Activated CD4-positive, CD25-positive, alpha-beta regulatory T cell (primary cell): ENCODE data around the gene CHST11.

Source experiments
- DNase-seq, 4 experiments: peaks; one replicate each; lab custom pipeline; 2025; lab: John Stamatoyannopoulos, UW

Gene CHST11

DNA sequence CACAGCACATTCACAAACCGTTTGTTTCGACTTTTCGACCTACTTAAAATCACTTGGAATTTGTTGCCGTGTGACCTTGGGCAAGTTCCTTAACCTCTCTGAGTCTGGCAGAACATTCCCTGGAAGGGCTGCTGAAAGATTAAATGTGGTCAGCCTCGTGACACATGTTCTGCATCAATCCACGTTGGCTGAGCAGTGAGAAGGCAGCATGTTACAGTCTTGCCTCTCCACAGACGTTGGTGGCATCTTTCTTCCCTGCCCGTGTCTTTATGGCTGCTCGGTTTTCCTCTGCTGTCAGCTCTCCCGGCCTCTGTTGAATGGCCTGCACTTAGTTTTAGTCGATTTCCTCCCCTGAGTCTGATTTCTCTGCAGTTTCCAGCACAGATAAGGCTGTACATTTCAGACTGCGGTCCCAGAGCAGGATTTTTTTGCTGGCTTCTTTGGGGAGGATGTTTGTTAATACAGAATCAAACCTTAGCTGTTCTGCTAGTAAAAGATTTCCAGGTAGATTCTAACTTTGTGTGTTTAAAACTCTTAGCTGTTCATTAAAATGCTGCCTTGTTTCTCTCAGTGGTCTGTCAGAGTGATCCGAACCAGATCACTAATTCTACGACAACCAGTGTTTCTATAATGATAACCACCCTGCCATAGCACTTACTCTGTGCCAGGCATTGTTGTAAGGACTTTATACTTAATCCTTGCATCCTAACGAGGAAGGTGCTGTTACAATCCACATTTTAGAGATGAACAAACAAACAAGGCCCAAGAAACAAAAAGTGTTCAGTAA is 217.1 kb downstream of the CHST11 start:
- no peak for DNase-seq

DNA sequence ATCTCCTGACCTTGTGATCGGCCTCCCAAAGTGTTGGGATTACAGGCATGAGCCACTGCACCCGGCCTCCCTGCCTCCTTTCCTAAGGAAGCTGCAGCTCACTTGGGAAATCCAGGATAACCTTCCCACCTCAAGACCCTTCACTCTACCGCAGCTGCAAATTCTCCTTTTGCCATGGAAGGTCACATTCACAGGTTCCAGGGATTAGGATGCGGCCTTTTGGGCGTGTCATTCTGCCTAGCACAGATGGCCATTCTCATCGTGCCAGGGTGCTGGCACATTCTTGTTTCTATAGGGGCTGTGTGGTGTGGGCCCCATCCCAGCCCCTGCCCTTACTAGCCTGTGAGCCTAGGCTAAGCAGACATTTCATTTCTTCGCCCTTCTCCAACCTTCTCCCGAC is 219.9 kb downstream of the CHST11 start:
- no peak for DNase-seq

DNA sequence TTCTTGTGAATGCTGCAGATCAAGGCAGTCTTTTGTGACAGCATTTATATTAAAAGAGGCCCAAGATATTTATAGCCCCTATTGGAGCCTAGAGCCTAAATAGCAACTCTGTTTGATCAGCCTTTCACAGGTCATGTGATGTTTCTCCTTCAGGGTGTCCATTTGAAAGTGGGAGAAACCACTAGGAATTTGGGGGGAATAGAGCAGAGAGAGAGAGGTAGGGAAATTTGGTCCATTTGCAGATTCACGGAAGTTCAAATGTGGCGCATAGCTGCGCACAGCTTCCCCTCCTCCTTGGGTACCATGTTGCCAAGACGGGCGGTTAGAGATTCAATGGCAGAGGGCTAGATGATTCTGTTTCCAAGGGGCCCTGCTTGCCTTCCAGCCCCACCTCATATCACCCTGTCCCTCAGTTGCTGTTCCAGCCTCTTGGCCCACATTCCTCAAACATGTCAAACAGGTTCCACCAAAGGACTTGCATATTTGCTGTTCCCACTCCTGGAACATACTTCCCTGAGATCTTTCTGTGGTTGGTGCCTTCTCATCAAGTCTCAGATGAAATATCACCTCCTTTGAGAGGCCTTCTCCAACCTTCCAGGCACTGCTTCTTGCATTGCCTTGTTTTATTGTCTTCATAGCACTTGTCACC is 220.8 kb downstream of the CHST11 start:
- no peak for DNase-seq

DNA sequence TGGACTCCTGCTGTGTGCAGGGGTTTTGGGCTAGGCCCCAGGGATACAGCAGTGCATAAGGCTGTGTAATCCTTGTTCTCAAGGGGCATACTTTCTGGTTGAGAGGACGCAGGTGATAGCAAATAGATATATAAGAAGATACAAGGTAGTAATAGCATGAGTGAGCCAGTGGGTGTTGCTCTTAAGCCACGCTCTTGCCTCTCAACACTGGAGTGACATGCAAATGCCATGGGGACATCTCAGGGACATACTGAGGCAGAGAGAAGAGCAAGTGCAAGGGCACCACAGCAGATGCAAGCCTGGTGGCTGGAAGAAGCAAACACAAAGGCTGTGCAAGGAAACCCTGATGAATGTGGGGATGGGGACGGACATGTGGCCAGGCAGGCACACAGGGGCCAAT is 223.3 kb downstream of the CHST11 start:
- DNase-seq, result peak in 1 of 4 experiments; percentile 3

DNA sequence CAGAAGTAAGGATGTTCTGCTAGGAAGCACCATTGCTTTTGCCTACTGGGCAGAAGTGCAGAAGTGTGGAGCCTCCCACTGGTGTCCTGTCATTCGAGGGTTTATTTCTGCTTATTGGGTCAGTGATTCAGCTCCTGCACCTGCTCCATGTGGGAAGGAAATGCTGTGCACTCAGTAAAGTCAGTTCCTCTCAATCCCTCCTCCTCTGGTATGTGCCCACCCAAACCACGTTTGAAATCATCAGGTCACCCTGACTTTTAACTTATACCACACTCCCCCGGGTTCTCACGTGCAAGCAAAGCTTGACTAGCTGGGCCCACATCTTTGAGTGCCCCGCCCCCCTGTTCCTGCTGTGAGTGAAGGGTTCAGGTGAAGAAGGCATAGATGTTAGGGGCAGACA is 223.7 kb downstream of the CHST11 start:
- no peak for DNase-seq

DNA sequence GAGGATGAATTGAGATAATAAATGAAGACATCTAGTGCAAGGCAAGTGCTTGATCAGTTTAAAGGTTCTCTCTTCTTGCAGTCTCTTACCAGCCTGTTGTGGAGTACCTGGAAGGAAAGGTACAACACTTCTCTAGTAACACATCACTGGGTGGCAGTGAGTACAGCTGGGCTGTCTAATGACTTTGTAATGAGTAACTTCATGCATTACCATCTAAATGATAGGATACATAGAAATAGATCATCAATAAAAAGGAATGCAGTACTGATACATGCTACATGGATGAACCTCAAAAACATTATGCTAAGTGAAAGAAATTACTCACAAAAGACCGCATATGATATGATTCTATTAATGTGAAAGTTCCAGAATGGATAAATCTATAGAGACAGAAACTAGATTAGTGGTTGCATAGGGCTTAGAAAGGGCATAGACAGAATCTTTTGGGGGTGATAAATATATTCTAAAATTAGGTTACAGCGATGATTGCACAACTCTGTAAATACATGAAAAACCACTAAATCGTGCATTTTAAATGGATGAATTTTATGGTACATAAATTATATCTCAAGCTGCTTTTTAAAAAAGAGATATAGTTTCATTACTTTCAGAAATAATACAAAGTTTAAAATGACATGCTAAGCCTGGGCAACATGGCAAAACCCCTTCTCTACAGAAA is 224.4 kb downstream of the CHST11 start:
- DNase-seq, result no peak

DNA sequence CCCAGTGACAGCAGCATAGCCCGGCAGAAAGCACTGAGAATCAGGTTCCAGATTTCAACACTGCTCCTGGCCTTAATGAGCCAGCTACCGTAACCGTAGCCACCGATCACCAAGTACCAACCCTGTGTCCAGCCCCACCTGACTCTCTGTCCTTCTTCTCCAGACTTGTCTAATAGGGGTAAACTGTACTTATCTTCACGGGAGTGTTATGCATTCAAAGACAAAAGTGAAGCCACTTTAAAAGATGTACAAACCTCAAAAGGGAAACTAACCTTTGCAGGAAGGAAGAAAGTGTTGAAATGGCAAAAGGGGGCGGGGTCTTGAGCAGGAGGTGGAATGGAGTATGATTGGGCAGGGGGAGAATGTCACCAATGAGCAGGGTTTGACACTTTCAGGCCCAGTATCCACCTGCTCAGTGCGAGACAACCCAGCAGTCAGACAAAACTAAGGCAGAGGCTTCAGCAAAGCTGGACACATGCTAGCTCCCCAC is 226.1 kb downstream of the CHST11 start:
- peak; percentile 14 to 48 (median 20) for DNase-seq

DNA sequence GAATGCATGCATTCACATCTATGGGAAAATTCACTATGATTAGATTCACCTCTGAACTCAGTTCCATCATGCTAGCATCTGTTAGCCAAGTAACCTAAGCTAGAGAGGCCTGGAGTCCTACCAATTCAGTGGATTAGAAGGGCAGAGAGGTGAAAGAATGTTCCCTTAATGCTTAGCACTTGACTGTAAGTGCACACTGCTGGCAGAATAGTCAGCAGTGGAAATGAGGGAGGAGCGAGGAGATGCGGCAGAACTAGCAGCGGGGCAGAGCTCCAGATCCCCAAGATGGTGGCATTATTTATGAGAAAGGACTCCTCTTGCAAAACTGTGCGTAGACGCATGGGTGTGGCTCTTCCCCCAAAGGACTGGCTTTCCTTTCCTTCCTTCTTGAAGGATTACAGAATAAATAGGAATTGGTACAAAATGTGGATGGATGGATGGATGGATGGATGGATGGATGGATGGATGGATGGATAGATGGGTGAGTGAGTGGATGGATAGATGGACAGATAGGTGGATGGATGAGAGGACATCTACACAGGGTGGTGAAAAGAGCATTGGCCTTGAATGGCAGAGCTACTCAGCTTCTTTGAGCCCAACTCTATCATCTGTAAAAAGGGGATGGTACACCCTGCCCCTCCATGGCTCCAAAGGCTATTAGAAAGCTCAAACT is 227.2 kb downstream of the CHST11 start:
- DNase-seq, result no peak

DNA sequence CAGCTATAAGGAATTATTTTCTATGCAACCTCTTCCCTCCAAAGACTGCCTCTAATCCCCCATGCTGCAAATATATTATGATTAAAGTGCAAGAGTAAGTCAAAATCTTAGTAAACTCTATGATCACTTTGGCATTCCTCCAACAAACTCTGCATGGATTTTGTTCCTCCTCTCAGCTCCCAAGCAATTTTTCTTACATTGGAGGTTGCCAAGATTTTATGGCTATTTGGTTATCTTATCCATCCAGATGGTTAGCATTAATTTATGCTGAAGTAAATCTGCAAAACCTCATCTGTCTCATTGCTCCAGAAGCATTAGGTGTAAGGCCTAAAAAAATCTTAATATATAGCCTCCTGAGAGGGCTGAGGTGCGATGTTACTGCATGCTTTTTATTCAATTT is 228.1 kb downstream of the CHST11 start:
- DNase-seq, result no peak

DNA sequence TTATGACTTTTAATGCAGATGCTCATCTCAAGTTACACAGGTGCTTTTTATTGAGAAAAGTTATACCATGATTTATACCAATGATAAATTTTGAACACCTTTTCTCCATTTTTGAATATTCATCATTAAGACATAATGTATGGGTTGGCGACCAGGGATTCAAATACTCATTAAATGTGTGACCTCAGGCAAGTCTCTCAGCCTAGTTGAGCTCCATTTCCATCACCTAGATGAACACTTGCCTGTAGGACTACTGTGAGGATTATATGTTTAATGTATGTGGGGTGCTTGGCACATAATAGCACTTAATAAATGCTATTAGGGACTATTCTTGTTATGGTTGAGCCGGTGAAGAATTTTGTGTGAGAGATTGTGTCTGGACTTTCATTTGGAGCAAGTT is 228.6 kb downstream of the CHST11 start:
- no peak for DNase-seq

DNA sequence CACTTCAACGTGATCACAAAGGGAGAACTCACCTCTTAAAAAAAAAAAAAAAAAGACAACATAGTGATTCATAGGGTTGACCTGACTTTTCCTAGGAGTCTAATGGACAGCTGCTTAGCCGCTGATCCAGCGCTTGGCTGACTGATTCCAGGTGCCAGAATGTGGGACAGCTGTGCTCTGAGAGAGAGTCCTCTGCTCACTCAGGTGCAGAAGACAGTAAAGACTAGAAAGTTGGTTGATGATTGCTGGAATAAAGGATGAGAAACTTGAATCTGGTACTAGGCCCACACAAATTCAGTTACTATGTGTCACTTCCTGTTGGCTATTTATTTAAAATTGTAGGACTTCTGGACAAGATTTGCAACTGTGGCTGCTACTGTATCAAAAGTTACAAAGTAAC is 229.4 kb downstream of the CHST11 start:
- no peak for DNase-seq

DNA sequence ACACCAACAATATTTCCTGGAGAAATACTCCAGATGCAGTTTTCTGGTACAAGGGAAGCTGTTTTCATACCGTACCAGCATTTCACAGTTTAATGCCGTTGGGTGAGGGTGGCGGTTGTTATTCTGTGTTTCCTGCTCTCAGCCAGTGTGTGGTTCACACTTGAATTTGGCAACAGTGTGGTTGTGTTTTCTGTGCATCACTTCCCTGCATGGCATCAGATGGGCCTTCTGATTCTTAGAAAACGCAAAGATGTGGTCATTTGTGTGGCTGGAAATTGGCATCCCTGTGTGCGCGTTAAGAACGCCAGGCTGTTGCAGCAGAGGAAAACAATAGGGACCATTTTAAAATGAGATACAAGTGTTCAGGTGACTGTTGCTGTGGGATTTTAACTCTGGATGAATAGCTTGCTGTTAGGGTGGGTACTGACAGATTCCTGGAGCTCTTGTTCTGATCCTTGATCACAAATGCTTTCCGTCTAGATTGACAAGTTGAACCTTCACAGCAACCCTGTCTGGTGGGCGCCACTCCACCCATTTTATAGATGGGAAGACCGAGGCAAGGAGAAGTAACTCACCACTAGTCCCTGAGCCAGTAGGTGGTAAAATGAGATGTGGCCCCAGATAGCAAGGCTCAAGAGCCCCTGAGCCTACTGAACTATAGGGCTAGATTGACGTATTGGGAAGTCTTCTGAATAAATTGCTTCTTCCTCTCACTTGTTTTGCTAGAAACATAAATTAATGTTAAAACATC is 231.2 kb downstream of the CHST11 start:
- no peak for DNase-seq

DNA sequence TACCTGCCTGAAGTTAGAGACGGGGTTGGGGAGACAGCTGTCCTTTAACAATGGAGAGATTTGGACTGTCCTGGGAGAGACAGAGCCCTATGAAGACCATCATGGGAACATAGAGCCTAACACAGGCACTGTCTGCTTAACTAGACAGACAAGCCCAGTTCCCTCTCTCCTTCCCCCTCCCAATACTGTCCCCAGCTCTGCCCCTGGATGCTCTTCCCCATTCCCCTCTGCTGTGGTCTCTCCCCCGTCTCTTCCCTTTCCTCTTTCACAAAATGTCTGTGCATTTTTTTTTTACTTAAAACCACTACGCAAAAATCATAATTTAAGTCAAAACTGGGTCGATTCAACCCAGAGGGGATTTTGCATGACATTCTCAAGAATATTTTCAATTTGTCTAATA is 232.9 kb downstream of the CHST11 start:
- no peak for DNase-seq

DNA sequence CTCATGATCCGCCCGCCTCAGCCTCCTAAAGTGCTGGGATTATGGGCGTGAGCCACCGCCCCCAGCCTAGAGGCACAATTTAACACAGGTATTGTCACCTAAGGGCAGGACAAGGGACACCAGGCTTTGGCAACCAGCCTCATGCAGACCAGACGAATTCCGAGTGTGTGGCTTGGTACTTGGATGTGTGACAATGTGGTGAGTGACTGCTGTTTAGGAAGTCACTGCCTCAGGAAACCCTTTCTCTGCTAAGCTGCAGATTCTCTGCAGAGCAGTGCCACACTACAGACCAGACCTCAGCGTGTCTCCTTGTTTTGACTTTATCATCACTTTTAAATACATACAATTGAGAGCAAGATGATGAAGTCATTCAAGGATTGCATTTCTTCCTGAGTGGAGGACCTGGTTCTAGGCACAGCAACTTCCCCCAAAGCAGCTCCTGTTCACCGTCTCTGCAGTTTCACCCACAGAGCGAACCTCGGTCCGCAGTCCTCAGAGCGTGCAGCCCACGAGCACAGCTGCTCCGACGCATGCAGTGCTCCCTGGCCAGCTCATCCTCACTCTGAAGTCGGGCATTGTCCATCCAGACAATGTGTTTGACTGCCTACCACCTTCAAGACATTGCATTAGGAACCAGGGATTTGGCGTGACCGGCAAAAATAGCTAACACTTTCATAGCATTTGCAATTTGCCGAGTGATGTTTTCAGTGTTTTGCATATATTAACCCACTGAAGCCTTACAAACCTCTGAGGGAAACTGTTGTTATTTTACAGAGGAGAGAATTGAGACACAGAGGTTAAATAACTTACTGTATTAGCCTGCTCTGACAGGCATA is 235.2 kb downstream of the CHST11 start:
- DNase-seq, result no peak

DNA sequence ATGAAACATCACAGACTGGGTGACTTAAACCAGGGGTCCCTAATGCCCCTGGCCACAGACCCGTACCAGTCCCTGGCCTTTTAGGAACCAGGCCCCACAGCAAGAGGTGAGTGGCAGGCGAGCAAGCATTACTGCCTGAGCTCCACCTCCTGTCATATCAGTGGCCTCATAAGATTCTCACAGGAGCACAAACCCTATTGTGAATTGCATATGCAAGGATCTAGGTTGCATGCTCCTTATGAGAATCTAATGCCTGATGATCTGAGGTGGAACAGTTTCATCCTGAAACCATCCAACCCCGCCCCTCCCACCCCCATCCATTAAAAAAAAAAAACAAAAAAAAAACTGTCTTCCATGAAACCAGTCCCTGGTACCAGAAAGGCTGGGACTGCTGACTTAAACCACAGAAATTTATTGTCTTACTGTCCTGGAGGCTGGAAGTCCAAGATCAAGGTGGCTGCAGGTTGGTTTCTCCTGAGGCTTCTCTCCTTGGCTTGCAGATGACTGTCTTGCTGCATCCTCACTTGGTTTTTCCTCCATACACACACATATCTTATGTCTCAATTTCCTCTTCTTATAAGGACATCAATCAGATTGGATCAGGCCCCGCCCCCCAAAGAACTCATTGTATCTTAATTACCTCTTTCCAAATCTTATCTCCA is 235.9 kb downstream of the CHST11 start:
- no peak for DNase-seq

DNA sequence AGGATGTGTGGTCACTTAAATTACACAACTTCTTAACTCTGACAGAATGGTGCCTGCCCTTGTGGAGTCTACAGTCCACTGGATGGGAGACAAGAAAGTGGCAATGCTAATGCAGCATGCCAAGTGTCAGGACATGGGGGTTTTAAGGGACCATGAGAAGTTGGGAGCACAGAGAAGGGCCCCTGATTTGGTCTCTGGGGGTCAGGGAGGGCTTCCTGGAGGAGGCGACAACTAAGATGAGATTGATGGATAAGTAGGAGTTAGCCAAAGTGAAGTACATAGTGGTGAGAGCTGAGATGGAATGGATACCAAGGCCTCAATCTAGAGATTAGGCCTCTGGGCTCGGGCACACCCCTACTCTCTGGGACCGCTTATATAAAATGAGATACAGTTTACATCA is 236.7 kb downstream of the CHST11 start:
- DNase-seq, result no peak

DNA sequence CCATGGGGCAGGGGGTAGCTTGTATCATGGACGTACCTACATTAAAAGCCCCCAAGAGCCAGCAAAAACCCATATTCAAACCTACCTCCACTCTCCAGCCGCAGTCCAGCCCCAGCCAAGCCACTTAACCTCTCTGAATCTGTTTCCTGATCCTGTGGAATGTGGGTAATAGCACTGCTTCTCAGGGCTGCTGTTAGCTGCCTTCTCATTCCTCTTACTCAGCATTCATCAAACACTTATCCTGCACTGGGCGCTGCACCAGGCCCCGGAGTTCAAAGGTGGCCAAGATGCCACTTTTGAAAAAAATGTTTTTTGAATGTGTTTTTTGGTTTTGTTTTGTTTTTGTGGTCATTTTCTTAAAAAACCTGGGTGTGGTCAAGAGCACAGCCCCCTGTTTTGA is 237.4 kb downstream of the CHST11 start:
- DNase-seq, result no peak

DNA sequence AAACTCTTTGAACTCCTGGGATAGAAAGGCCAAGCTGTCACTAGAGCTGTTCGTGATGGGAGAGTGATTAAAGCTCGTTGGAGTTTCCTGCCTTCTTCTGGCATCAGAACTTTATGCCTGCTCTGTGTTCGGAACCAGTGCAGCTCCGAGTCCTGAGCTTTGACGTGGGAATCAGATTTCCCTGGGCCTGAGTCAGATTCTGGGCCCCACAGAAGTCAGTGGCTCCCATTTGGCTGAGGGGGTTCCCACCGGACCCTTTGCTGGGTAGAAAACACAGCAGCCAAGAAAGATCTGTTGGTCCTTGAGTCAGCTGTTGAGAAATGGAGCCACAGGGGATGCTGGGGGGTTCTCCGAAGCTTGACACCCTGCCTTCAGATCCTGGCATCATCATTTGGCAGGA is 238.0 kb downstream of the CHST11 start:
- no peak for DNase-seq

DNA sequence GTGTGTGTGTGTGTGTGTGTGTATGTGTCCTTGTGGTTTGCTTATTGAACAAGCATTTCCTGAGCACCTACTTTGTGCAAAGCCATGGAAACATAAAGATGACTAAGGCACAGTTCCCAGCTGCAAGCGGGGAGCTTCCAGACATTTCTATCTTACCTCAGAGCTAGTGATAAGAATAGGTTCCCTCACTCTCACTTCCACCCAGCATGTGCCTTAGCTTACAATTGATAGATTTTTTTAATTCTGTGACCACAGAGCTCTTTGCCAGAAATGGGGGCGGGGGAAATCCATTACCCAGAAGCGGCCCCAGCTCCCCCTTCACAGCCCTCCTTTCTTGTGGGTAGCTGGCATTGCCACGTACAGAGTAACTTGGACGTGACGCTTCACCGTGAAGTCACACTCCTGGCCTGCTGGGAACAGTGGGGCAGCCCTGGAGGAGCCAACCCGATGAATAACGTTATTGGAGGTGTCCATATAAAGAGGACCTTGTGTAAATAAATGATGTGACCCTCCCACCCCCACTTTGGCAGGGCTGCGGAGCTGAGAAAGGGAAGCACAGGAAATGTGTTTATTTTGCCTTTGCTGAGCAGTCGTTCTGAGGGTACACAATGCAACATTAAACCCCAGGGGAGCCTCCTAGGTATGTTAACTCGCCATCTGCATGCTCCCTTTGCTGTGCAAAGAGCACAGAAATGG is 238.9 kb downstream of the CHST11 start:
- DNase-seq, result peak in 3 of 4 experiments; percentile 20 to 42 (median 31)

DNA sequence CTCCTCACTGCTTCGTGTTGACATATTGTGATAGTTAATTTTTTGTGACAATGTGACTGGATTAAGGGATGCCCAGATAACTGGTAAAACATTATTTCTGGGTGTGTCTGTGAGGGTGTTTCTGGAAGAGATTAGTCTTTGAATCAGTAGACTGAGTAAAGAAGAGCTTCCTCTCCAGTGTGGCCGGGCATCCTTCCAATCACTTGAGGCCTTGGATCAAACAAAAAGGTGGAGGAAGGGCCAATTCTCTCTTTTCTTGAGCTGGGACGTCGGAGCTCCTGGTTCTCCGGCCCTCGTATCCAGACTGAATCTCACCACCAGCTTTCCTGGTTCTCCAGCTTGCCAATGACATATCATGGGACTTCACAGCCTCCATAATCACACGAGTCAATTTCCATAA is 240.4 kb downstream of the CHST11 start:
- no peak for DNase-seq
